HG02870 (cell line): Measurements from ENCODE around the gene KANSL1L.

Experiments
- ATAC-seq: cut with Tn5 transposase; IDR thresholded peaks from one replicate; pipeline ENCODE4 v1.9.1; 2021; ENCODE audit warnings: mild to moderate bottlenecking, moderate library complexity; ENCODE audit not compliant: unreplicated experiment

The KANSL1L gene

GRCh38 chr2:210072922-210073509 lies 98.2 kb downstream of the KANSL1L start:
- peak; percentile 84 for ATAC-seq

DNA sequence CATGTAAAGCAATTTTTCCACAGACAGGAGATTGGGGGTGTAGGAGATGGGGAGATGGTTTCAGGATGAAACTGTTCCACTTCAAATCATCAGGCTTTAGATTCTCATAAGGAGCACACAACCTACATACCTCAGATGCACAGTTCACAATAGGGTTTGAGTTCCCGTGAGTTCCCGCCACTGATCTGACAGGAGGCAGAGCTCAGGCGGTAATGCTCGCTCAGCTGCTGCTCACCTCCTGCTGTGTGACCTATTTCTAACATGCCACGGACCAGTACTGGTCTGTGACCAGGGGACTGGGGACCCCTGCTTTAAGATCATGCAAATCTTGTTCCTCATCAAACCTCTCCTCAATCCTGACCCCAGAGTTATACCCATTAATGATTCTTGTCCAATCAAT lies 98.7 kb downstream of the KANSL1L start:
- no peak for ATAC-seq

DNA sequence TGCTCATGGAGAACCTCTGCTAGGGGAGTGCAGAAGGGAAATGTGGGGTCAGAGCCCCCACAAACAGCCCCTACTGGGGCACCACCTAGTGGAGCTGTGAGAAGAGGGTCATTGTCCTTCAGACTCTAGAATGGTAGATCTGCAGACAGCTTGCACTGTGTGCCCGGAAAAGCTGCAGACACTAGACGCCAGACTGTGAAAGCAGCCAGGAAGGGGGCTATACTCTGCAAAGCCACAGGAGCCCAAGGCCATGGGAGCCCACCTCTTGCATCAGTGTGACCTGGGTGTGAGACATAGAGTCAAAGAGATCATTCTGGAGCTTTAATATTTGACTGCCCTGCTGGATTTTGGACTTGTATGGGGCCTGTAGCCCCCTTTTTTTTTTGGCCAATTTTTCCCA lies 107.9 kb downstream of the KANSL1L start:
- ATAC-seq = no peak

GRCh38 chr2:210055825-210056224 lies 115.4 kb downstream of the KANSL1L start:
- ATAC-seq = no peak

GRCh38 chr2:210054696-210055095 lies 116.5 kb downstream of the KANSL1L start:
- no peak for ATAC-seq

- ATAC-seq = no peak
Observed at GRCh38 chr2:210050885-210051284, 120.3 kb downstream of the KANSL1L start.

DNA sequence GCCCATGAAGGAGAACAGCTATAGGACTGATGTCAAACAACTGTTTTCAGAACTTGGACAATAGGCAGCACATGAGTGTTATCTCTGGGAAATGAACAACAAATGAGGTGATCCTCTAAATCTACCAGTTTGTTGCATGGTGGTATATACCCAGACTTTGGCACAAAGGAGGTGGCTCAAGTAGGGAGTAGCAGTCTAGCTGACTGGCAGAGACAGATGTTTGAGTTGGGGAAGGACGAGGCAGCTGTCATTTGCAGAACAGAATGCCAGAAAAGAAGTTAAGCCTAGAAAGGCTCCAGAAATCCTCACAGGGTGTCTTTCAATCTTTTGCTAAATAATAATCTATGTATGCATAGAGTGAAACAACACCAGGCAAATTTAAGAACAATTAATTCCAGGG lies 121.4 kb downstream of the KANSL1L start:
- no peak for ATAC-seq

DNA sequence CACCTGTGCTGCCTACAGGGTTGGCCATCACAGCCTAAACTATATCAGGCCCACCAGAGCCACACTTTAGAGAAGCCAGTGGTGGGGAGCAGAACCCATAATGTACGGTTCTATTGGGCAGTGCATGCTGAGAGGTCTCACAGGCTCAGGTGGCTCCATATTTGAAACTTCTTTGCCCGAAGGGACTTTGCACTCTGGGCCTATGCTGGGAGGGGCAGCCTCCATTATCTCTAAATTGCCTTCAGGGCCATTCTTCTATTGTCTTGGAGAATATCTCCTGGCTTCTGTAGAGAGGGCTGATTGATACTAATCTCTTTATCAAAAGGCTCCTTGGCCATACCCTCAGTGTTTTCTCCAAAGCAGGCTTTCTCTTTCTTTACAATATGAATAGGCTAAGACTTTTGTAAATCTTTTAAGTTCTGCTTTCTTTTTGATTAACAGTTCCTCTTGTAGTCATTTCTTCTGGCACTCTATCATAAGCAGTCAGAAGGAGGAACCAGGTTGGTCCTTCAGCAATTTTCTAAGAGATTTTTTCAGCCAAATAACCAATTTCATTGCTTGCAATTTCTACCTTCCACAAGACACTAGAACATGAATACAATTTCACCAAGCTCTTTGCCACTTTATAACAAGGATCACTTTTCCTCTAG lies 124.2 kb downstream of the KANSL1L start:
- no peak for ATAC-seq

DNA sequence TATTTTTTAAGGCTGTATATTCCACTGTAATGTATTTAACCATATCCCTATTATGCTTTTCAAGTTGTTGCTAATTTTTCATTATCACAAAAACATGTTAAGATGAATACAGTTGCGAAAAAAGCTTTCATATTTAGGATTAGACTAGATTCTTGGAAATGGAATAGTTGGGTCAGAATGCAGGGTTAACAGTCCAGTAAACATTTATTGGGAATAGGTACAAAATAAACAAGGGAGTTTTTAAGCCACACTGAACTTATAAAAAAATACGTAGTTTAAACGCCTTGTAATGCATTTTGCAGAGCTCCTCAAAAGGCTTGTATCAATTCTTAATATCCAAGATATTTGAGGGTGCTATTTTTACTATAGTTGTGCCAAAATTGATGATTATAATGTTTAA lies 133.1 kb downstream of the KANSL1L start:
- no peak for ATAC-seq

DNA sequence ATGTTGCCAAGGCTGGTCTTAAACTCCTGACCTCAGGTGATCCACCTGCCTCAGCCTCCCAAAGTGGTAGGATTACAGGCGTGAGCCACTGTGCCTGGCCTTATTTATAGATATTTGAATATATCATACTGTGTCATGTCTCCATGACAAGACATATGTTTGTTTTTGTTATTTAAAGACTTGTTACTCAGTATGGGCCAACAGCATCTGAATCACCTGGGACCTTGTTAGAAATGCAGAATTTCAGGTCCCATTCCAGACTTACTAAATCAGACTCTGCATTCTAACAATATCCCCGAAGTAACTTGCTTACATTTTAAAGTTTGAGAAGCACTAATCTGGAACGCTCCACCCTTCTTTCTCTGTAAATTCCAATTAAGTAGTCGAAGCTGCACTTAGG lies 135.5 kb downstream of the KANSL1L start:
- ATAC-seq = no peak

DNA sequence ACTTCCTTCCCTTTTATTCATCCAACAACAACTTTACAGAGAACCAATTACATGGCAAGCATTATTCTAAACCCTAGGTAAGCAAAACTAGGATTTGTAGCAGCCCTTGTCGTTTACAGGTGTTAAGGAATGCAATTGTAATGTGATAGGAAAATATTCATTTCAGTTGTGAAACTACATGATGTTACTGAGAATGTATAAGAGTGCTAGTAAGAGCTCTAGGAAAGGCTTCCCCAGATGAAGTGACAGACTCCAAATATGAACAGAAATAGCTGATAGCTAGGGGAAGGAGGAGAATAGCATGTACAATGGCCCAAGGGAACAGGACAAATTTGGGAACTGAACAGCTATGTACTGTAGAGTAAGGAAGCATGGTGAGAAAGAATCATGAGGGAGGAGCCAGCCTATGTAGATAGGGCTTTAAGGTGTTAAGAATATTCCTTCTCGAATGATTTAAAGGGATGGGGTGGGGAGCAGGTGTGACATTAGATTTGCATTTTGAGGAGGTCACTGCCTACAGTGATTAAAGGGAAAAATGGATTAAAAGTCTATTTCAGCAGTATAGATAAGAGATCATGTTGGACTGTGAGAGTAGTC lies 137.0 kb downstream of the KANSL1L start:
- ATAC-seq = peak; percentile 71

DNA sequence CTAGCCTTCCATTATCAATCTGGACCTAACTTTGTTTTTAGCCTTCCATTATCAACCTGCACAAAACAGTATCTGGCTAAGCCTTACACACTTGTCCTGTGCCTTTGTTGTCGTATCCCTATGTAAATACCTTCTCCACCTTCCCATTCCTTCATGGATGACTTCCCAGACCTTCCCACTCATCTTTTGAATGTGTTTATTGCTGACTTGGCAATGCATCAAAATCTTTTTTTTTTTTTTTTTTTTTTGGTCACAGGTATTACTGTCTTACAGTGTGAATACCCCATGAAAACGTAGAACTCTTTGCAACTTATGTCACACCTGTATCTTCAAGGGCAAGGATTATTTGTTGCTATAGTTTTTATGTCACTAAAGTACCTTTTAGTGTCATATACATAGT lies 143.0 kb downstream of the KANSL1L start:
- no peak for ATAC-seq

- no peak for ATAC-seq
Observed at GRCh38 chr2:210027608-210028007, 143.6 kb downstream of the KANSL1L start.

GRCh38 chr2:210022824-210023223 lies 148.4 kb downstream of the KANSL1L start:
- ATAC-seq = no peak

DNA sequence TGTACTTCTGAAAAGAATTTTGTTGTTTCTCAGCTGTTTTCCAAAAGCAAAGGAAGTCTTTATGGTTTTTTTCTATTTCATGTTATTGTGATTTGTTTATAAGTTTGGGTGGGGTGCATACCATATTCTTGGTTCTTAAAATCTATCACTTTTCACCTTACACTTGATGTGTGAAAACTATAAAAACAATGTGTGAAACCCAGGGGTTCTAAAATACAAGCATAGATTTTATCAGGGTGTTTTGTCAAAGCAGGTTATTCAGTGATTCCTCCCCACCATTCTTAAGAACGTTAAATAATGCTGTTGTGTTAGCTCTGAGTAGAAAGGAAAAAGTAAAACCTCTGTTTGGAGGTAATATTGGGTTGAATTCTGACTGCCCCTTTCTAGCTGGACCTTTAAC lies 151.1 kb downstream of the KANSL1L start:
- no peak for ATAC-seq

DNA sequence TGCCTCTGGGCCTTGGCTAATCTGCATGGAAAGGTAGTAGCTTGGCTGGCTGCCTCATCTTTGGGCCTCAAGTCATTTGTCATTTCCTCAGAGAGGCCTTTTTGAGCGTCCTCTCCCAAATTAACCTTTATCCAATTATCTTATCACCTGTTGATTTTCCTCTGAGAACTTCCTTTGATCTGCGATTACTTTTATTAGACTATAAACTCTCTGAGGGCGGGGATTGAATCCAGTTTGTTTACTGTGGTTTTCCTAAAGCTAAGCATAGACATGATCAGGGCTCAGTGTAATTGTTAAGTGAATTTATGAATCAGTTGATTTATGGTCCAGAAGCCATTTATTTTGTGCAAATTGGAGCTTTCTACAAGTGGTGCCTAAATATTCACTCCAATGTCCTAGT lies 161.3 kb downstream of the KANSL1L start:
- no peak for ATAC-seq

GRCh38 chr2:210009126-210009525 lies 162.1 kb downstream of the KANSL1L start:
- ATAC-seq = peak; percentile 34

- ATAC-seq = no peak
Observed at GRCh38 chr2:210007895-210008294, 163.3 kb downstream of the KANSL1L start.

DNA sequence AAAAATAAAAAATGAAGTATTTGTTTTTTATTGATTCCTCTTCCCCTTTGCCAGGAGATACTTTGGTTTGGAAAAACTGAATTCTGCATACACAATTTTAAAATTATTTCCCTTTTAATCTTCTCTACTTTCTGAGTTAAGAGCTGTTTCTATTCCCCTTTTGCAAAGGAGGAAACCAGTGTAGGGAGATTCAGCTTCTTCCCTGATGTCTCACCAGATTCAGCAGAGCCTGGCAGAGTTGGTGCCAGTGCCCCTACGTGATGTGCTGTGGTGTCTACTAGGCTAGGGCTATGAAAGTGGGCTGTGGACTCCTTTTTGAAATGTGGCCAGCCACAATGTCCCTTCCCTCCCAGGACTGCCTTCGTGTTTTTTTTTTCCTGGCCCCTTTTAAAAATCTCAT lies 166.3 kb downstream of the KANSL1L start:
- ATAC-seq = no peak

GRCh38 chr2:210003359-210003758 lies 167.8 kb downstream of the KANSL1L start:
- no peak for ATAC-seq

- ATAC-seq = peak; percentile 99
Observed at GRCh38 chr2:210002158-210003157, 168.8 kb downstream of the KANSL1L start, which contains the start of gene RPE. Gene RPE (plus strand): TSS chr2:210002638. CDS start chr2:210002662, 24 bp downstream.
